ENCODE results near the gene CCDC121.

CCDC121 gene

GRCh38 chr2:27628767-27629709, at the start of gene CCDC121, which contains the start of gene GPN1:
Gene CCDC121 (minus strand): TSS chr2:27629012. CDS start chr2:27627799, 1,213 bp downstream.
Gene GPN1 (plus strand): TSS chr2:27629050. CDS start chr2:27629059, 9 bp downstream.
- peak; percentile 73 for DNase-seq

DNA sequence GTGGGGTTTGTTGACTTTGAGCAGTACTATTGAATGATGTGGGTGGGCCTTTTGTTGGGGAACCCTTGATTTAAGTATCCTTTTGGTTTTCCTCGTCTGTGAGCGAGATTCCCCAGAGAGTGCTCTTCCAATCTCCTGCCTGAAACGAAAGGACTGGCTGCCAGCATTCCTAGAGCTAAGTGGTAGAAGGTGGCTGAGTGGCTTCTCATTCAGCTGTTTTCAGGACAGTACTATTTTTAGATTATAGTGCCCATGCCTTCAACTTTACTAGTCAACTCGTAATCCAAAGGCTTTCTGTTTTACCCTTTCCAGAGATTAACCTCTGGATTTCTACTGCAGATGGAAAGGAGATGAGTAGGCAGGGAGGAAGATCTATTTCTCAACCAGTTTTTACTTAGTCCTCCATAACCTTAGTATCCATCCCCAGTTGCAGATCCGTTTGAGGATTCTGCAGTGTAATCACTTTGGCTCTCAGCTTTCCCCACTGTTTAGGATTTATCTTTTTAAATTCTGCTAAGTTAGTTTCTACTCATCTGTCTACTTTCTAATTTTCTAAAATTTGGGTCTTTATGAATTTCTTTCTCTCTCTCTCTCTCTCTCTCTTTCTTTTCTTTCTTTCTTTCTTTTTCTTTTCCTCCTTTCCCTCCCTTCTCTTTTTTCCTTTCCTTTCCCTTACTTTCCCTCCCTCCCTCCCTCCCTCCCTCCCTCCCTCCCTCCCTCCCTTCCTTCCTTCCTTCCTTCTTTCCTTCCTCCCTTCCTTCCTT, 44.1 kb upstream of the CCDC121 start:
- no peak for DNase-seq

- no peak for DNase-seq
Measured at GRCh38 chr2:27671235-27671634, 42.4 kb upstream of the CCDC121 start.

- no peak for DNase-seq
Measured at GRCh38 chr2:27667446-27667845, 38.6 kb upstream of the CCDC121 start.

DNA sequence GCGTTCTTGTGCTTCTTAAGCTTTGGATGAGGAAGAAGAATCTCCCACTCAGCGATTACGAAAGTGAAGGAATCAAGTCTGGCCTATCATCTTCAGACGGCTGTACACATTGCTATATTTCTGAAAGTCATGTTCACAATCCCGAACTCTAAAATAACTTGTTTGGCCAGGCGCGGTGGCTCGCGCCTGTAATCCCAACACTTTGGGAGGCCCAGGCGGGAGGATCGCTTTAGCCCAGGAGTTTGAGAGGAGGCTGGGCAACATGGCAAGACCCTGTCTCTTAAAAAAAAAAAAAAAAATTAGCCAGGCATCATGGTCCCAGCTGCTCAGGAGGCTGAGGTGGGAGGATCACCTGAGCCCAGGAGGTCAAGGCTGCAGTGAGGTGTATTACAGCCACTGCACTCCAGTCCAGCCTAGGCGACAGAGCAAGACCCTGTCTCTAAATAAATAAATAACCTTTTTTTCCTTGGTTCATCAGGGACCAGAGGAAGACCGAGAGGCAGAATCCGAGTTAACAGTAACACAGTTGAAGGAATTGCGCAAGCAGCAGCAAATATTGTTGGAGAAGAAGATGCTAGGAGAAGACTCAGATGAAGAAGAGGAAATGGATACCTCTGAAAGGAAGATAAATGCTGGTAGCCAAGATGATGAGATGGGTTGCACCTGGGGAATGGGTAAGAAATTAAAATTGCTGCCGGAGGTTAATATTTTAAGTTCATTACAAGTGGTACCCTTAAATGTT, 36.0 kb upstream of the CCDC121 start:
- no peak for DNase-seq

- DNase-seq = no peak
Measured at GRCh38 chr2:27664154-27664574, 35.4 kb upstream of the CCDC121 start.

GRCh38 chr2:27663285-27664153, 34.7 kb upstream of the CCDC121 start, which contains the start of the genes SLC4A1AP and SUPT7L:
Gene SLC4A1AP (plus strand): TSS chr2:27663889. CDS start chr2:27663915, 26 bp downstream.
Gene SUPT7L (minus strand): TSS chr2:27663614. CDS start chr2:27662192, 1,422 bp downstream.
- peak; percentile 74 for DNase-seq

- DNase-seq = no peak
Measured at GRCh38 chr2:27661371-27661770, 32.6 kb upstream of the CCDC121 start.

DNA sequence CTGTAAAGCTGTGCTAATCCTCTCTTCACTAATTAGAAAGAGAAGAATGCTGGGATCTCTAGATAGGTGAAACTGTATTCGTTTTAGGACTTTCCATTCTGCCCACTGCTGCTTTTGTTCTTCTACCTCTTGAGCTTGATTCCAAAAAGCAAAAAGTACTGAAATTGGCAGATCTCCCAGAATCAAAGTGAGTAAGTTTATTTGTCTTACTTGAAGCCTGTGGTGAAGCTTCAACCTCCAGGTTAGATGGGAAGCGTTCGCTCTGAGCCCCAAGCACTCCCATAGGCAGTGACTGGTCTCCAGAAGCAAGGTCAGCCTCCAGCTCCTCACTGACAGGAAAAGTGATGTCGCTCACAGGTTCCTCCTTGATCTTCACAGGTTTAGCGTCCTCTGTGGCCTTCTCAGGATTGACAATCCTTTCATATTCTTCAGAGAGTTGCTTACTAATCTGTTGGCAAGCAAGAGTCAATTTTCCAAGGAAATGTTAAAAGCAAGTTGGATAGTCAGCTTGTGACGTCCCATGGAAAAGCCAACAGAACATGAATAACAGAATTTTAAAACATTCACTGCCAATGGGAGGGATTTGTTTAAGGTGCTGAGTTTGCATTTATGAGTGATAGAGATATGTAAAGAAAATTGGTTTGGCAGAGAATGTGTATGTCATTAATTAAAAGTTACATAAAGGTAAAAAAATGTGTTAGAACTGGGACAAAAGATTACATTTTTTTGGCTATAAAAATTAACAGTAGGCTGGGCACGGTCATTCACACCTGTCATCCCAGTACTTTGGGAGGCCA, 26.5 kb upstream of the CCDC121 start:
- no peak for DNase-seq

DNA sequence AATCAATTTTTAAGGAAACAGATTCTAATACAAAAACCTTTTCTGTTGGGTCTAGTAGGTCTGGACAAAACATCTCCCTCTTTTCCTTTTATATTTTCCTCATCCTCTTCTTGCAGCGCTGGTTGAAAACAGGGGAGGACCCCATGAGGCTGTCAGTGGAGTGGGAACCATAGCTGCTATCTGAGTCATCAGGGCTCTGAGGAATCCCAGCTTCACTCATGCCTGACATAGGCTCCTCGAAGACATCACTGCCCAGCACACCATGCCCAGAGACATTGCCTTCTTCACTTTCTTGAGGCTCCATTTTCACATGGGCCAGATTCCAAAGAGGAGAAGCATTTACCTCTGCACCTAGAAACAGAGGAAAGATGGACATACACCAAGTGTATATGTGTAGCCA, 24.6 kb upstream of the CCDC121 start:
- no peak for DNase-seq

DNA sequence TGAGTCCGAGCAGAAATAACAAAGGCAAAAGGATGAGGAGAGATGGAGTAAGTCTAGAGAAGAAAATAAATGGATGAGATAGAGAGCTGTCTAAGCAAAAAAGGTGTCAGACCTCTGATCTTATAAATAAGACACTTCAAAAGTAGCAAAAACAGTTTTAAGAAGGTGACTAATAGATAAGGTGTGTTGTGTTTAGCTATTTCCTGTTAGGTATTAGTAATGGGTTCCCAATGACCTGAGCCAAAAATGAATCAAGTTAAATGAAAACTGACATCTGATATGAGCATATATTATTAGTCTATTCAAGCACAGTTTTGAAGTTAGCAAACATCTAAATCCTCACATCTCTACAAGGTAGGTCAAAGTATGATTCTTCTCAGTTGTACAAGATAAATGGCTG, 24.0 kb upstream of the CCDC121 start:
- DNase-seq = no peak

GRCh38 chr2:27652341-27652740, 23.5 kb upstream of the CCDC121 start:
- no peak for DNase-seq

DNA sequence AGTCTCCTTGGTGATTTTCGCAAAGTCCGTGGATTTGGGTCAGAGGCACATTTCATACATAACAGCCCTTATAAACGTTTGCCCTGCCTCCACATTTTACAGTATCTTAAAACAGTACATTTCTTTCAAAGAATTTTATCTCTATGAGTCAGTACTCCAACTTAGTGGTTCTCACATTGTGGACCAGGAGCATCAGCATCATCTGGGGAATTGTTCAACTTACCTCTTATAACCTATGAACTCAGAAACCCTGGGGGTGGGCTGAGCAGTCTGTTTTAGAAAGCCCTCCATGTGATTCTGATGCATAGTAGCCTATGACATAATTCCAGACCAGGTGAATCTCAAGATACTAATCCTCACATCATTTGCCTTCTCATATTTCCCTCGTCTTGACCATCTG, 22.2 kb upstream of the CCDC121 start:
- no peak for DNase-seq

DNA sequence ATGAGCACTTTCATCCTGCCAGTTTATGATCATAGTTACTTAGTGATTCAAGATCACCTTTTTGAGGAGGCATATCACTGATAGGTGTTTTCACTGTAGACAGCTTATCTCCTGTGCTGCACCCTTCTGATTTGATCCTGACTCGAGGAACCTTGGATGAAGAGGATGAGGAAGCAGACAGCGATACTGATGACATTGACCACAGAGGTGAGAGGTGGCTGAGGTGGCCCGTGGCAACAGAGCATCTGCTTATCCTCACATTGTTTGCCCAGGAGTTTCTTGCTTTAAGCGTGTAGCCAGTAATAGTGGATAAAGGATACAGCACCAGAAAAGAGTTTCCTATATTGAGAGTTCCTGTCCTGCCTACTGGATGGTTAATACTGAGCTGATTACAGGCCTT, 18.9 kb upstream of the CCDC121 start:
- no peak for DNase-seq

DNA sequence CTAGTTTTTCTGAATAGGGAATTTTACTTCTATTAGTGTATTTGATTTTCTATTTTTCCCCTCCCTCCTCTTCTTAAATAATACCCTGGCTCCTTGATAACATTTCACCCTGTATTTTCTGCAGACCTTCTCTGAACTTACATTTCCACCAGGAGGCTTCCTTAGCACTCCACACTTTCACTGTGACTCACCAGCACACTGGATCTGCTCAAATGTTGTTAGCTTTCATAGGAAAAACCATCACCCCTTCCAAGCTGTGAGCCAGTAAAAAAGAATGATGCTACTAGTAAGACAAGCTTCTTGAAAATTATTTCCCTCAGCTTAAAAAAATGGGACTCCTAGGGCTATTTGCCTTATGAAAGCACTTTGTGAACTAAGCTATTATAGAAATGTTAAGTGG, 18.5 kb upstream of the CCDC121 start:
- DNase-seq = no peak

GRCh38 chr2:27645197-27645596, 16.4 kb upstream of the CCDC121 start:
- no peak for DNase-seq

GRCh38 chr2:27640722-27641245, 12.0 kb upstream of the CCDC121 start:
- no peak for DNase-seq

DNA sequence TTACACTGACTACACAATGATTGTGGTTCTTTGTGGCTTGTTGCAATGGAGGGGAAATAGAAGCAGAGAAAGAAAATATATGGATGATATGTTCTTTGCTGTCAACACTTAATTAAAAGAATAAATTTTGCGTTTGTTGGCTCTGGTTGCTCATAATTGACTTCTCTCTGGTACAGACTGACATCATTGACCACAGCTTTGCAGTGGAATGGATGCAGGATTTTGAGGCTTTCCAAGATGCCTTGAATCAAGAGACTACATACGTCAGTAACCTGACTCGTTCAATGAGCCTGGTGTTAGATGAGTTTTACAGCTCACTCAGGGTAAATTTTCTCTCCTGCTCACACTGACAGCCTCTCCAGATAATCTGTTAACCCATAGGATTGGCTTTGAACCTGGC, 9.9 kb upstream of the CCDC121 start:
- DNase-seq = no peak

GRCh38 chr2:27638037-27638637, 9.3 kb upstream of the CCDC121 start:
- DNase-seq = no peak

DNA sequence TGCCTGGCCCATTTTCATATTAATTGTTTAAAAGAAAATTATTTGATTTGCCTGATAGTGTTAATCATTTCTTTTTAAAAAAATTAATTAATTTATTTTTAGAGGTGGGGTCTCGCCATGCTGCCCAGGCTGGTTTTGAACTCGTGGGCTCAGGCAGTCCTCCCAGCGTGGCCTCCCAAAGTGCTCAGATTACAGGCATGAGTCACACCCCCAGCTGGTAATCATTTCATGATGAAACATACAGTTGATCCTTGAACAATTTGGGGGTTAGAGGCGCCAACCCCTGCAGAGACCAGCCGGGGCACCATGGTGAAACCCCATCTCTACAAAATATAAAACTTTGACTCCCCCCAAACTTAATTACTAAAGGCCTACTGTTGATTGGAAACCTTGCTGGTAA, 8.0 kb upstream of the CCDC121 start:
- DNase-seq = no peak
